Psoas muscle (tissue), 8 donors: ENCODE measurements around the gene GIGYF2. TPM values are rescaled to one million over a fixed set of nuclear protein-coding genes. Genes with fewer than 3 reads are reported as not detected.

Source experiments
- ATAC-seq, 4 donors: fragments of 200-7000 bp; cut with Tn5 transposase; one replicate each; pipeline ENCODE4 v1.9.1; 2020; ENCODE audit warnings: moderate library complexity in 3 of 4, mild to moderate bottlenecking in 2 of 4
- DNase-seq, 2 donors: peaks; one replicate each; pipeline ENCODE4 v3.0.0-alpha.2; 2020
- H3K27ac ChIP-seq: fragments of 200-600 bp; one replicate; pipeline ENCODE4 v1.8.0; 2022
- H3K27me3 ChIP-seq, 3 donors: fragments of 200-600 bp in 1 of 3; one replicate each; pipeline versions ENCODE4 v1.6.1 to v1.8.0; 2013 to 2022; ENCODE audit warnings: low read length in 2 of 3, mild to moderate bottlenecking in 2 of 3, moderate library complexity in 1 of 3; ENCODE audit not compliant: insufficient read depth in 3 of 3
- H3K36me3 ChIP-seq, 2 donors: fragments of 200-600 bp in 1 of 2; one replicate each; pipeline versions ENCODE4 v1.6.1 to v1.8.0; 2013 to 2022; ENCODE audit warnings: low read depth in 1 of 2, mild to moderate bottlenecking in 1 of 2, moderate library complexity in 1 of 2; ENCODE audit not compliant: insufficient read depth in 1 of 2
- H3K4me1 ChIP-seq: fragments of 200-600 bp; one replicate; pipeline ENCODE4 v1.8.0; 2022
- H3K4me3 ChIP-seq: fragments of 200-600 bp; one replicate; pipeline ENCODE4 v1.8.0; 2022; ENCODE audit warnings: mild to moderate bottlenecking
- H3K9me3 ChIP-seq: fragments of 200-600 bp; one replicate; pipeline ENCODE4 v1.8.0; 2022
- WGBS, 3 donors: extraction: QIAGEN DNeasy Blood & Tissue Kit; methylation state at CpG; one replicate each; pipeline versions ENCODE4 v1.1.6 to v1.1.7; 2013; 5-methylcytosine and 5-hydroxymethylcytosine counted together
- intact Hi-C, 2 donors: fragments of 100-400 bp; cut with DNase I; formaldehyde crosslinking; loops; one replicate each; pipeline versions ENCODE4 v1.11.0 to v1.14.2; 2022
- polyA plus RNA-seq, 3 donors: library from polyadenylated mRNA; stranded (reverse); fragments of 200-250 nt; gene quantifications; one replicate each; pipeline ENCODE4 v1.2.3, GENCODE V29; 2013
- total RNA-seq, 4 donors: library from RNA; stranded (reverse); fragmentation: NEBNext Ultra II Directional in 2 of 4; extraction: Animal tissue kit (Norgen Biotek cat#: 25700) in 2 of 4; gene quantifications; one replicate each; pipeline versions ENCODE4 v1.2.1 to v1.2.4, GENCODE V29; 2021 to 2023
- TF ChIP-seq, protein P1 (sequence below): fragments of 200-600 bp; IDR thresholded peaks from one replicate; pipeline ENCODE4 v1.8.0; 2022; ENCODE audit warnings: antibody characterized with exemption
- donor health status: healthy with polysubstance abuse.
- donor health status: DM: no; HTN: no; CAD: no; lungs with moderate emphysema.
- donor health status: Bipolar disorder and iron deficiency.
- donor health status: healthy.
- donor health status: DM: yes; HTN: yes; CAD: no.
- donor health status: DM: no; HTN: no; CAD: no.
- donor health status: DM: no; HTN: no; CAD: no.
- donor health status: DM: yes; HTN: yes; CAD: no.

The GIGYF2 gene
- total and polyA plus RNA-seq, 7 donors: 13.8 to 72.6 (median 64.3) TPM

DNA sequence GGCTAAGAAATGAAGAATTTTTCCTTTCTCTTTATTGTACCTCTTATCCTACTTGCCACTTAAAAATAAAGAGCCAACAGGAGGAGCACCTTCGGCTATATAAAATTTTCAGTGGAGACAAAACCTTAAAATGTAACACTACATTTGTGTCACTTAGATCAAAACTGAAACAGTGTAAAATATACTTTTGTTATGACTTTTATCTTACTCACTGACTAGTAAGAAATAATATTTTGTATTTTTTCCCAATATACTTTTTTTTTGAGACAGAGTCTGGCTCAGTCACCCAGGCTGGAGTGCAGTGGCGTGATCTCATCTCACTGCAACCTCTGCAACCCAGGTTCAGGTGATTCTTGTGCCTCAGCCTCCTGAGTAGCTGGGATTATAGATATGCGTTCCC is 50.9 kb downstream of the GIGYF2 start:
- peaks cover 0 to 67% of the 10 kb centered on the region in 2 donors for H3K36me3 ChIP-seq
- H3K27me3 ChIP-seq: no peaks in the 10 kb centered on the region
- no peaks in the 10 kb centered on the region for H3K4me1 ChIP-seq
- TF ChIP-seq, protein P1, sequence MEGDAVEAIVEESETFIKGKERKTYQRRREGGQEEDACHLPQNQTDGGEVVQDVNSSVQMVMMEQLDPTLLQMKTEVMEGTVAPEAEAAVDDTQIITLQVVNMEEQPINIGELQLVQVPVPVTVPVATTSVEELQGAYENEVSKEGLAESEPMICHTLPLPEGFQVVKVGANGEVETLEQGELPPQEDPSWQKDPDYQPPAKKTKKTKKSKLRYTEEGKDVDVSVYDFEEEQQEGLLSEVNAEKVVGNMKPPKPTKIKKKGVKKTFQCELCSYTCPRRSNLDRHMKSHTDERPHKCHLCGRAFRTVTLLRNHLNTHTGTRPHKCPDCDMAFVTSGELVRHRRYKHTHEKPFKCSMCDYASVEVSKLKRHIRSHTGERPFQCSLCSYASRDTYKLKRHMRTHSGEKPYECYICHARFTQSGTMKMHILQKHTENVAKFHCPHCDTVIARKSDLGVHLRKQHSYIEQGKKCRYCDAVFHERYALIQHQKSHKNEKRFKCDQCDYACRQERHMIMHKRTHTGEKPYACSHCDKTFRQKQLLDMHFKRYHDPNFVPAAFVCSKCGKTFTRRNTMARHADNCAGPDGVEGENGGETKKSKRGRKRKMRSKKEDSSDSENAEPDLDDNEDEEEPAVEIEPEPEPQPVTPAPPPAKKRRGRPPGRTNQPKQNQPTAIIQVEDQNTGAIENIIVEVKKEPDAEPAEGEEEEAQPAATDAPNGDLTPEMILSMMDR: no peak
- no peaks in the 10 kb centered on the region for H3K9me3 ChIP-seq
- H3K27ac ChIP-seq: no peak overlapping the region
- H3K4me3 ChIP-seq: no peak overlapping the region
- ATAC-seq: no peak
- intact Hi-C loops: no loop called here
- 95 to 96% (median 95%) methylated on average over 3 of the region's 3 CpGs for WGBS, 3 donors
- no peak for DNase-seq

DNA sequence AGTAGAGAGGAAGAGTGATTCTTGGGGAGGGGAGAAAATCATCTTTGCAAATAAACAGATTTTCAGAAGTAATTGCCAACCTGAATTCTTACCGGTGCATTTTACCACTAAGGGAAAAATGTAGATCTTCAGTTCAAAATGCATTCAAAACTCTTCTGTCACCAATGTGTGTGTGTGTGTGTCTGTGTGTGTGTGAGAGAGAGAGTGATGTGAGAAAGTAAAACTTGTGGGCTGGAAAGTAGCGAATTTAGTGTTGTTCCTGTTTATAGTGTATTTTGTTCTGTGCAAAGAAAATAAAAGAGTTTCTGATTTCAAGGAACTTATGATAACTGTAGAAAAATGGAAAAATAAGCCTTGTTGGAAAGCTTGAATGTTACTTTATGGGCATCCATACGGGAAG is 52.2 kb downstream of the GIGYF2 start:
- H3K27me3 ChIP-seq: no peaks in the 10 kb centered on the region
- H3K9me3 ChIP-seq: no peaks in the 10 kb centered on the region
- WGBS, 3 donors: 78 to 98% (median 89%) methylated on average over 3 of the region's 3 CpGs
- intact Hi-C loops: no loop called here
- no peaks in the 10 kb centered on the region for H3K4me1 ChIP-seq
- ATAC-seq: no peak
- no peak overlapping the region for H3K4me3 ChIP-seq
- peaks cover 0 to 75% of the 10 kb centered on the region in 2 donors for H3K36me3 ChIP-seq
- no peak for DNase-seq
- no peak overlapping the region for H3K27ac ChIP-seq
- TF ChIP-seq, protein P1: no peak

DNA sequence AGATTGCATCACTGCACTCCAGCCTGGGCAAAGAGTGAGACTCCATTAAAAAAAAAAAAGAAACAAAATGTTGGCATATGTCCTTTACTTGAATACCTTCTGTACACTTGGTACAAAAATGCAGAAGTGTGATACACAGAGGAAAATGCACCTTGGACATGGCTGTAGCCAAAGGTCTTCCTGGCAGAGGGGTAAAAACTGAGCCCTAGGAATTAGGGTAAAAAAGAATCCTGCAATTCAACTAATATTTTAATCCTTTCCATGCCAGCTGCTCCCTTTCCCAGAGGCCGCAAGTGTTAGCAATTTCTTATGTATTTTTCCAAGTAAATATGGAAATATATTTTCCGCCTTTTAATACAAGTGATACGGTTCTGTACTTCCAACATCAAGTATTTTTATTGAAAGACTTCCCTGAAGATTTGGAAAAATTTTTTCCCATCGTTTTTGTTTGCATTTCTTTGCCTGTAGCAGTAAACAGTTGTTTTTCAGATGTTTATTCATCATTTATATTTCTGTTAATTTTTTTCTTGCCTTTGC is 53.1 kb downstream of the GIGYF2 start:
- Histone ChIP-seq H3K27ac (no peak overlapping the region), H3K4me3 (no peak overlapping the region), H3K4me1 (no peaks in the 10 kb centered on the region), H3K9me3 (no peaks in the 10 kb centered on the region), H3K27me3 (no peaks in the 10 kb centered on the region), H3K36me3 (peaks cover 0 to 80% of the 10 kb centered on the region in 2 donors)
- TF ChIP-seq, protein P1: no peak
- intact Hi-C loops: no loop called here
- ATAC-seq: peak in 1 of 4 donors; percentile 19
- no peak for DNase-seq
- WGBS, 3 donors: 72 to 78% (median 74%) methylated on average over 4 of the region's 4 CpGs

DNA sequence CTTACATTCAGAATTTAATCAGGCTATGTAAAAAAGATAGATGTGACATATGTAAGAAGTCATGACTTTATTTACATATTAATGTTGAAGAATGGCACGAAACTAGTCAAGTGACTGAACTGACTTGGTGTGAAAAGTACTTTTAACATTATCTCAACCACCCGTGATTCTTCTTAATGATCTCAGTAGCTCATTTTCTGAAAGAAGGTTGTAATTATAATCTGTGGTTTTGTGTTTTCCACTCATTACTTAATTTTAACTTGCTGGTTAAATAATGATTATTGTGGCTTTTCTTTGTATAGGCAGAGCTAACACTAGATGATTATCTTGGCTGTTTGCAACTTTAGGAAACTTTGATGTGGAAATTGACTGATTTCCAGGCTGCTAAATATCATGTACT is 60.8 kb downstream of the GIGYF2 start:
- TF ChIP-seq, protein P1: no peak
- Histone ChIP-seq H3K27ac (no peak overlapping the region), H3K4me1 (no peaks in the 10 kb centered on the region), H3K27me3 (no peaks in the 10 kb centered on the region), H3K9me3 (no peaks in the 10 kb centered on the region), H3K36me3 (peaks cover 0 to 94% of the 10 kb centered on the region in 2 donors), H3K4me3 (no peak overlapping the region)
- no peak for ATAC-seq
- intact Hi-C loops: no loop called here
- DNase-seq: no peak
- 78 to 90% (median 84%) methylated on average over 2 of the region's 2 CpGs for WGBS, 3 donors

DNA sequence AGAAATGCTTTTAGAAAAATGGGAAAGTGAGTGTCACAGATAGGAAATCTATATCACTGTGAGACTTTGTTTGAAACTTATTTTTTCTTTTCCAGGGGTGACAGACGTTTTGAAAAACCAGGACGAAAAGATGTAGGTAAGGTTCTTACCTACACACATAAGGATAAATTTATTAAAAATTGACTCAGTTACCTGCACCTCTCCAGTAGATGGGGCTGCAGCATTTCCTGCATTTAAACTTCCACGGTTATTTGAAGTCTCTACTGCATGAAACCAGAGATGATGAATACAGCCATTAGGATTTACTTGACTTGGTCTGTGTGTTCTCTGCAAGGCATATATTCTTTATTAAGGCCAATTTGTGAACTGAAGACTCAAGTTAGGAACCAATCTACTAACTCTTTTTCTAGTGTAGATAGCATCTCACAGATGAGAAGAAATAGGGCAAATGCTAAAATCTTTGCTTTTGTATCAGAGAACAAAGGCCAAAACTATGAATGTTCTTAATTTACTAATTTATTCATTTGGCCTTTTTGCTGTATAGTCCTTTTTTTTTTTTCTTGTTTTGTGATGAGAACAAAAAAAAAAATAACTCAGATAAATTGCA is 64.3 kb downstream of the GIGYF2 start:
- no peak for DNase-seq
- WGBS, 3 donors: 59 to 67% (median 63%) methylated on average over 3 of the region's 3 CpGs
- ATAC-seq: peak in 3 of 4 donors; percentile 34 to 67 (median 62)
- no peaks in the 10 kb centered on the region for H3K9me3 ChIP-seq
- H3K4me3 ChIP-seq: no peak overlapping the region
- no peak overlapping the region for H3K27ac ChIP-seq
- intact Hi-C loops: no loop called here
- no peaks in the 10 kb centered on the region for H3K27me3 ChIP-seq
- peaks cover 0 to 98% of the 10 kb centered on the region in 2 donors for H3K36me3 ChIP-seq
- TF ChIP-seq, protein P1: peak; percentile 45
- H3K4me1 ChIP-seq: no peaks in the 10 kb centered on the region
